ENCODE data around the gene CEACAM4.

- TF ChIP-seq CTCF (IDR thresholded peaks at IDR 0.05) (no peak), POLR2AphosphoS5 (IDR thresholded peaks at IDR 0.05) (no peak)
Observed at GRCh38 chr19:41570179-41570578, 56.7 kb downstream of the CEACAM4 start.
